HCT116 (cell line): ENCODE data around the gene STX10. TPM values are rescaled to one million over a fixed set of nuclear protein-coding genes. Genes with fewer than 3 reads are reported as not detected.

Experiments
- ATAC-seq: fragments of 200-7000 bp; cut with Tn5 transposase; 2 replicates; pipeline ENCODE4 v1.9.1; 2020; ENCODE audit warnings: mild to moderate bottlenecking, moderate library complexity
- BruUV-seq: library from RNA; stranded (reverse); fragments of 400-500 nt; replicated peaks from 2 replicates; lab custom pipeline; 2021; lab: Mats Ljungman, UMichigan
- CTCF ChIA-PET: fragments of 300-600 bp; sonication (Branson Sonifier 250); formaldehyde crosslinking; loops from one replicate; lab custom pipeline; 2021; ENCODE audit warnings: antibody characterized with exemption; lab: Charles Lee
- POLR2A ChIA-PET: fragments of 300-600, 350-600 bp; sonication (Branson Sonifier 250); formaldehyde crosslinking; loops from one replicate; lab custom pipeline; 2021; ENCODE audit warnings: antibody characterized with exemption; lab: Charles Lee
- RAD21 ChIA-PET, 2 experiments: fragments of 300-600 bp; sonication (Branson Sonifier 250); formaldehyde crosslinking; loops; one replicate each; lab custom pipeline; 2023; ENCODE audit warnings: low total read pairs in 2 of 2; ENCODE audit not compliant: uncharacterized antibody in 2 of 2, unreplicated experiment in 2 of 2, low non-redundant PET in 1 of 2; lab: Charles Lee
- DNase-seq: peaks from one replicate; pipeline ENCODE4 v3.0.0-alpha.2; 2010; ENCODE audit warnings: low read depth, low spot score
- H2AFZ ChIP-seq: fragments of 200-600 bp; shearing (Covaris generic), sonication (generic); 2 replicates; pipeline ENCODE4 v1.6.1; 2017; ENCODE audit warnings: low read depth, mixed run types, mixed read lengths, antibody characterized with exemption, low read length; ENCODE audit not compliant: poor library complexity, severe bottlenecking
- H3K27ac ChIP-seq: 2 replicates; pipeline ENCODE4 v1.5.1; 2012; ENCODE audit warnings: low read depth, low read length
- H3K27me3 ChIP-seq: fragments of 200-600 bp; sonication (generic); 2 replicates; pipeline ENCODE4 v1.6.1; 2016; ENCODE audit warnings: mixed run types, low read length, mixed read lengths; ENCODE audit not compliant: insufficient read depth
- H3K36me3 ChIP-seq, 2 experiments: fragments of 200-500 bp in 1 of 2; fragments of 200-600 bp in 1 of 2; sonication (Bioruptor generic) in 1 of 2; sonication (generic) in 1 of 2; 2 replicates each; pipeline versions ENCODE4 v1.5.1 to v1.6.1; 2014 to 2016; ENCODE audit warnings: low read length in 2 of 2, inconsistent platforms in 1 of 2, mixed read lengths in 1 of 2, mixed run types in 1 of 2; ENCODE audit not compliant: insufficient read depth in 2 of 2, control insufficient read depth in 1 of 2
- H3K4me1 ChIP-seq, 2 experiments: fragments of 200-600 bp in 1 of 2; sonication (generic) in 1 of 2; 2 replicates each; pipeline versions ENCODE4 v1.5.1 to v1.6.1; 2012 to 2017; ENCODE audit warnings: low read length in 2 of 2, inconsistent platforms in 1 of 2, mild to moderate bottlenecking in 1 of 2, mixed read lengths in 1 of 2, mixed run types in 1 of 2, moderate library complexity in 1 of 2; ENCODE audit not compliant: insufficient read depth in 2 of 2, control insufficient read depth in 1 of 2
- H3K4me2 ChIP-seq: fragments of 200-600 bp; sonication (generic); 2 replicates; pipeline ENCODE4 v1.6.1; 2017; ENCODE audit warnings: mixed run types, low read length, mixed read lengths
- H3K4me3 ChIP-seq, 2 experiments: fragments of 200-600 bp in 1 of 2; sonication (generic) in 1 of 2; replicated peaks in 1 of 2; 2 replicates each; pipeline ENCODE4 v1.5.1; 2011 to 2016; ENCODE audit warnings: low read length in 2 of 2, control low read depth in 1 of 2, low read depth in 1 of 2, mild to moderate bottlenecking in 1 of 2, mixed read lengths in 1 of 2, mixed run types in 1 of 2
- H3K79me2 ChIP-seq: fragments of 200-600 bp; sonication (generic); 2 replicates; pipeline ENCODE4 v1.6.1; 2017; ENCODE audit warnings: mild to moderate bottlenecking, mixed run types, low read length, moderate library complexity, mixed read lengths; ENCODE audit not compliant: insufficient read depth
- H3K9ac ChIP-seq: fragments of 200-600 bp; sonication (generic); 2 replicates; pipeline ENCODE4 v1.6.1; 2016; ENCODE audit warnings: low read length, mixed read lengths
- H3K9me2 ChIP-seq: fragments of 200-600 bp; sonication (generic), shearing (Covaris generic); 2 replicates; pipeline ENCODE4 v1.6.1; 2017; ENCODE audit warnings: mixed run types, mild to moderate bottlenecking, moderate library complexity; ENCODE audit not compliant: insufficient read depth
- H3K9me3 ChIP-seq, 2 experiments: fragments of 200-500 bp in 1 of 2; fragments of 200-600 bp in 1 of 2; sonication (Bioruptor generic) in 1 of 2; sonication (generic) in 1 of 2; 2 replicates each; pipeline ENCODE4 v1.6.1; 2014 to 2017; ENCODE audit warnings: low read length in 2 of 2, mixed read lengths in 2 of 2, inconsistent platforms in 1 of 2, low read depth in 1 of 2, mild to moderate bottlenecking in 1 of 2, mixed run types in 1 of 2, moderate library complexity in 1 of 2; ENCODE audit not compliant: control insufficient read depth in 1 of 2, insufficient read depth in 1 of 2
- H4K20me1 ChIP-seq: fragments of 200-600 bp; sonication (generic), shearing (Covaris generic); 2 replicates; pipeline ENCODE4 v1.6.1; 2017; ENCODE audit warnings: mixed run types, mild to moderate bottlenecking, moderate library complexity; ENCODE audit not compliant: insufficient read depth
- CBX3 ChIP-seq: IDR thresholded peaks from 2 replicates; pipeline ENCODE4 v1.6.1; 2012; ENCODE audit warnings: low read depth
- CEBPB ChIP-seq: IDR thresholded peaks from 2 replicates; pipeline ENCODE4 v1.6.1; 2012; ENCODE audit warnings: low read depth
- EGR1 ChIP-seq: IDR thresholded peaks from 2 replicates; pipeline ENCODE4 v1.6.1; 2012; ENCODE audit warnings: low read depth
- EZH2 ChIP-seq: fragments of 200-600 bp; sonication (generic); IDR thresholded peaks from 2 replicates; pipeline ENCODE4 v1.6.1; 2017; ENCODE audit warnings: antibody characterized with exemption, mixed run types
- FOSL1 ChIP-seq: IDR thresholded peaks from 2 replicates; pipeline ENCODE4 v1.6.1; 2012; ENCODE audit warnings: low read depth
- SIN3A ChIP-seq: IDR thresholded peaks from 2 replicates; pipeline ENCODE4 v1.6.1; 2012; ENCODE audit warnings: low read depth
- SRF ChIP-seq: IDR thresholded peaks from 2 replicates; pipeline ENCODE4 v1.6.1; 2012; ENCODE audit warnings: low read depth
- YY1 ChIP-seq: IDR thresholded peaks from 2 replicates; pipeline ENCODE4 v1.6.1; 2011; ENCODE audit warnings: low read length, low read depth, moderate library complexity, mild to moderate bottlenecking; ENCODE audit not compliant: insufficient replicate concordance; ENCODE audit errors: extremely low read depth
- ZFX ChIP-seq: fragments of 450-650 bp; IDR thresholded peaks from 2 replicates; pipeline ENCODE4 v1.6.1; 2017
- intact Hi-C: fragments of 100-400 bp; cut with micrococcal nuclease; formaldehyde crosslinking; loops from 2 replicates; pipeline ENCODE4 v1.10.0; 2022
- total RNA-seq: library from RNA; stranded (reverse); gene quantifications from one replicate; pipeline ENCODE4 v1.2.1, GENCODE V29; 2021; ENCODE audit not compliant: unreplicated experiment
- TF ChIP-seq, protein P1 (sequence below): IDR thresholded peaks from 2 replicates; pipeline ENCODE4 v1.6.1; 2011; ENCODE audit warnings: mild to moderate bottlenecking, low read length, moderate library complexity; ENCODE audit not compliant: insufficient replicate concordance; ENCODE audit errors: extremely low read depth
- TF ChIP-seq, protein P2 (sequence below): IDR thresholded peaks from 2 replicates; pipeline ENCODE4 v1.6.1; 2012; ENCODE audit warnings: low read depth
- TF ChIP-seq, protein P3 (sequence below), 3 experiments: fragments of 200-600 bp in 1 of 3; sonication (generic) in 1 of 3; IDR thresholded peaks in 2 of 3; conservative IDR thresholded peaks in 1 of 3; 2 replicates each; pipeline ENCODE4 v1.5.1; 2012 to 2017; ENCODE audit warnings: low read depth in 2 of 3, low read length in 2 of 3, antibody characterized with exemption in 1 of 3, borderline replicate concordance in 1 of 3, control low read depth in 1 of 3, mild to moderate bottlenecking in 1 of 3, mixed read lengths in 1 of 3, mixed run types in 1 of 3, moderate library complexity in 1 of 3; ENCODE audit not compliant: insufficient read depth in 1 of 3

The STX10 gene
- total RNA-seq, 1 experiment from 2014 or later = 149 TPM

DNA sequence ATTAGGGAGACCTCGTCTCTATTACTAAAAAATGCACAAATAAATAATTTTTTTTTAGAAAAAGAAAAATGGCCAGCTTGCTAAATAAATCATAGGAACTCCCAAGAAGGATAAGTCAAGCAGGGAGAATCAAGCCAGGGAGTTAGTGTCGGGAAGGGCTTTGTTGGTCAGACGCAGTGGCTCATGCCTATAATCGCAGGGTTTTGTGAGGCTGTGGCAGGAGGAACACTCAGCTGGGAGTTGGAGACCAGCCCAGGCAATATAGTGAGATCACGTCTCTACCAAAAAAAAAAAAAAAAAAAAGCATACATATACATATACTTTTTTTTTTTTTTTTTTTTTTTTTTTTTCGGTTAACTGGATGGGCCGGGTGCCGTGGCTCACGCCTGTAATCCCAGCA lies 23.1 kb downstream of the STX10 start (continued):
- TF ChIP-seq, protein P1, sequence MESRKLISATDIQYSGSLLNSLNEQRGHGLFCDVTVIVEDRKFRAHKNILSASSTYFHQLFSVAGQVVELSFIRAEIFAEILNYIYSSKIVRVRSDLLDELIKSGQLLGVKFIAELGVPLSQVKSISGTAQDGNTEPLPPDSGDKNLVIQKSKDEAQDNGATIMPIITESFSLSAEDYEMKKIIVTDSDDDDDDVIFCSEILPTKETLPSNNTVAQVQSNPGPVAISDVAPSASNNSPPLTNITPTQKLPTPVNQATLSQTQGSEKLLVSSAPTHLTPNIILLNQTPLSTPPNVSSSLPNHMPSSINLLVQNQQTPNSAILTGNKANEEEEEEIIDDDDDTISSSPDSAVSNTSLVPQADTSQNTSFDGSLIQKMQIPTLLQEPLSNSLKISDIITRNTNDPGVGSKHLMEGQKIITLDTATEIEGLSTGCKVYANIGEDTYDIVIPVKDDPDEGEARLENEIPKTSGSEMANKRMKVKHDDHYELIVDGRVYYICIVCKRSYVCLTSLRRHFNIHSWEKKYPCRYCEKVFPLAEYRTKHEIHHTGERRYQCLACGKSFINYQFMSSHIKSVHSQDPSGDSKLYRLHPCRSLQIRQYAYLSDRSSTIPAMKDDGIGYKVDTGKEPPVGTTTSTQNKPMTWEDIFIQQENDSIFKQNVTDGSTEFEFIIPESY = no peak
- no peak for TF ChIP-seq EGR1

DNA sequence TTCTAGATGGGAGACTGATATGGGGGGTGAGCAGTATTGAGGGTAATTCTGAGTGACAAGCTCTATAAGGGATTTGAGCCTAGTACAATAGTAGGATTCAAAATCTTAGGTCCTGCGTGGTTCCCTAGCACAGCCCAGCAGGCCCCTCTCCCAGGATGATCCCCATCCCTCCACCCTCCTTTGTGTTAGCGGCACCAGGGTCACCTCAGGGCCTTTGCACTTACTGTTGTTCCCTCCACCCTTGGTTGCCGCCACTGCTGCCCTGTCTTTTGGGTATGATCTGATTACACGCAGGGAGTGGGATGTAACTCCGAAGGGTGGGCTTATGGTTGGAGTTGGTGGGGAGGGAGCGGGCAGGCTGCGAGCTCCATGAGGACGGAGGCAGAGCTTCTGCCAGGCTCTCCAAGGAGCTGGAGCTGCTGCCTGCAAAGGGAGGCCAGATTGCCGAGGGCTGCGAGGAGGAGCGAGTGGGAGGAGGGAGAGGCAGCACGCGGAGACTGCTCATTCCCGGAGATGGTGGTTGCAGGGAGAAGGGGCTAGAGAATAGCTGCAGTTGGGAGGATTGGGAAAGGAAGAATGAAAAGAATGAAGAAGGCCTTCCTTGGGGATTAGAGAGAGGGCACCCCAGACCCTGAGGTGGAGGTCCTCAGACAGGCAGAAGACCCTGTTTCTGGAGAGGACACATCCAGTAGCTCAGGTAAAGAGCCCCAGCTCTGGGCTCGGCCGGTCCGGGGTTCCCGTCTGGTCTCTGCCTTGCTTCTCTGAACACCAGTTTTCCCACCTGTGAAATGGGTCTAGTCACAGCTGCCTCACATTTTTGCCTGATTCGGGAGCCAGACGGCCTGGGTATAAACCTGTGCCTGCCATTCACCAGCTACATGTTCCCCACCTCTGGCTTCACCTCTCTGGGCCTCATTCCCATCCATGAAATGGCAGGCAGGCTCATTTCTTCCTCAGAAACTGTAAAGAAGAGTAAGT lies 26.9 kb downstream of the STX10 start:
- BruUV-seq = no TSS peak
- no peaks in the 10 kb centered on the region for H3K9me3 ChIP-seq
- no peak overlapping the region for H2AFZ ChIP-seq
- no peak overlapping the region for H3K4me3 ChIP-seq
- H3K9me2 ChIP-seq = no peaks in the 10 kb centered on the region
- peaks cover 100% of the 10 kb centered on the region for H3K79me2 ChIP-seq
- H4K20me1 ChIP-seq = peaks cover 24% of the 10 kb centered on the region; the same call in 1 of the 2 replicates
- no peak overlapping the region for H3K27ac ChIP-seq
- H3K4me2 ChIP-seq = no peak overlapping the region
- H3K4me1 ChIP-seq = peaks cover 12 to 44% of the 10 kb centered on the region in 2 experiments; a peak in 3 of 4 replicates
- no peaks in the 10 kb centered on the region for H3K27me3 ChIP-seq
- CTCF ChIA-PET = no interaction called here
- H3K36me3 ChIP-seq = peaks cover 9 to 31% of the 10 kb centered on the region in 2 experiments; a peak in 3 of 4 replicates
- POLR2A ChIA-PET = no interaction called here
- RAD21 ChIA-PET = no interaction called here
- TF ChIP-seq SRF (no peak), FOSL1 (no peak), SIN3A (no peak), EZH2 (no peak), CBX3 (no peak), YY1 (no peak), CEBPB (no peak), ZFX (no peak)
- TF ChIP-seq, protein P2, sequence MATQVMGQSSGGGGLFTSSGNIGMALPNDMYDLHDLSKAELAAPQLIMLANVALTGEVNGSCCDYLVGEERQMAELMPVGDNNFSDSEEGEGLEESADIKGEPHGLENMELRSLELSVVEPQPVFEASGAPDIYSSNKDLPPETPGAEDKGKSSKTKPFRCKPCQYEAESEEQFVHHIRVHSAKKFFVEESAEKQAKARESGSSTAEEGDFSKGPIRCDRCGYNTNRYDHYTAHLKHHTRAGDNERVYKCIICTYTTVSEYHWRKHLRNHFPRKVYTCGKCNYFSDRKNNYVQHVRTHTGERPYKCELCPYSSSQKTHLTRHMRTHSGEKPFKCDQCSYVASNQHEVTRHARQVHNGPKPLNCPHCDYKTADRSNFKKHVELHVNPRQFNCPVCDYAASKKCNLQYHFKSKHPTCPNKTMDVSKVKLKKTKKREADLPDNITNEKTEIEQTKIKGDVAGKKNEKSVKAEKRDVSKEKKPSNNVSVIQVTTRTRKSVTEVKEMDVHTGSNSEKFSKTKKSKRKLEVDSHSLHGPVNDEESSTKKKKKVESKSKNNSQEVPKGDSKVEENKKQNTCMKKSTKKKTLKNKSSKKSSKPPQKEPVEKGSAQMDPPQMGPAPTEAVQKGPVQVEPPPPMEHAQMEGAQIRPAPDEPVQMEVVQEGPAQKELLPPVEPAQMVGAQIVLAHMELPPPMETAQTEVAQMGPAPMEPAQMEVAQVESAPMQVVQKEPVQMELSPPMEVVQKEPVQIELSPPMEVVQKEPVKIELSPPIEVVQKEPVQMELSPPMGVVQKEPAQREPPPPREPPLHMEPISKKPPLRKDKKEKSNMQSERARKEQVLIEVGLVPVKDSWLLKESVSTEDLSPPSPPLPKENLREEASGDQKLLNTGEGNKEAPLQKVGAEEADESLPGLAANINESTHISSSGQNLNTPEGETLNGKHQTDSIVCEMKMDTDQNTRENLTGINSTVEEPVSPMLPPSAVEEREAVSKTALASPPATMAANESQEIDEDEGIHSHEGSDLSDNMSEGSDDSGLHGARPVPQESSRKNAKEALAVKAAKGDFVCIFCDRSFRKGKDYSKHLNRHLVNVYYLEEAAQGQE = no peak
- TF ChIP-seq, protein P3, sequence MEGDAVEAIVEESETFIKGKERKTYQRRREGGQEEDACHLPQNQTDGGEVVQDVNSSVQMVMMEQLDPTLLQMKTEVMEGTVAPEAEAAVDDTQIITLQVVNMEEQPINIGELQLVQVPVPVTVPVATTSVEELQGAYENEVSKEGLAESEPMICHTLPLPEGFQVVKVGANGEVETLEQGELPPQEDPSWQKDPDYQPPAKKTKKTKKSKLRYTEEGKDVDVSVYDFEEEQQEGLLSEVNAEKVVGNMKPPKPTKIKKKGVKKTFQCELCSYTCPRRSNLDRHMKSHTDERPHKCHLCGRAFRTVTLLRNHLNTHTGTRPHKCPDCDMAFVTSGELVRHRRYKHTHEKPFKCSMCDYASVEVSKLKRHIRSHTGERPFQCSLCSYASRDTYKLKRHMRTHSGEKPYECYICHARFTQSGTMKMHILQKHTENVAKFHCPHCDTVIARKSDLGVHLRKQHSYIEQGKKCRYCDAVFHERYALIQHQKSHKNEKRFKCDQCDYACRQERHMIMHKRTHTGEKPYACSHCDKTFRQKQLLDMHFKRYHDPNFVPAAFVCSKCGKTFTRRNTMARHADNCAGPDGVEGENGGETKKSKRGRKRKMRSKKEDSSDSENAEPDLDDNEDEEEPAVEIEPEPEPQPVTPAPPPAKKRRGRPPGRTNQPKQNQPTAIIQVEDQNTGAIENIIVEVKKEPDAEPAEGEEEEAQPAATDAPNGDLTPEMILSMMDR (IDR thresholded peaks at IDR 0.05 in 2 of 3, conservative IDR thresholded peaks at IDR 0.05 in 1 of 3; ENCODE audit: borderline replicate concordance in 1 of 3, insufficient read depth in 1 of 3, low read depth in 2 of 3, low read length in 2 of 3) = no peak
- TF ChIP-seq, protein P1 = no peak
- no peak for DNase-seq
- no peak for ATAC-seq
- intact Hi-C loops = no loop called here
- no peak overlapping the region for H3K9ac ChIP-seq
